HG02938 (cell line): ENCODE results near the gene ZFP1.

Source experiments
- ATAC-seq: cut with Tn5 transposase; IDR thresholded peaks from one replicate; pipeline ENCODE4 v1.9.1; 2021; ENCODE audit warnings: mild to moderate bottlenecking, moderate library complexity; ENCODE audit not compliant: unreplicated experiment

Gene ZFP1

GRCh38 chr16:75147968-75148310, 385 bp upstream of the ZFP1 start:
- ATAC-seq: no peak

- ATAC-seq: no peak
Measured at GRCh38 chr16:75151798-75152197, 3.5 kb downstream of the ZFP1 start.

- no peak for ATAC-seq
Measured at GRCh38 chr16:75152635-75153034, 4.3 kb downstream of the ZFP1 start.

DNA sequence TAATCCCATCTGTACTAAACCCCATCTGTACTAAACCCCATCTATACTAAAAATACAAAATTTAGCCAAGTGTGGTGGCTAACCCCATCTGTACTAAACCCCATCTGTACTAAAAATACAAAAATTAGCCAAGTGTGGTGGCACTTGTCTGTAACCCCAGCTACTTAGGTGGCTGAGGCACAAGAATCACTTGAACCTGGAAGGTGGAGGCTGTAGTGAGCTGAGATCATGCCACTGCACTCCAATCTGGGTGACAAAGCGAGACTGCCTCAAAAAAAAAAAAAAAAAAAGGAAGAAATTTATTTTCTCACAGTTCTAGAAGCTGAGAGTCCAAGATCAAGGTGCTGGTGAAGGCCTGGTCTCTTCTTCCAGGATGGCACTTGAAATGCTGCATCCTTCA, 12.1 kb downstream of the ZFP1 start:
- ATAC-seq: no peak

- ATAC-seq: no peak
Measured at GRCh38 chr16:75169899-75170405, 21.6 kb downstream of the ZFP1 start.

- ATAC-seq: no peak
Measured at GRCh38 chr16:75172578-75172977, 24.3 kb downstream of the ZFP1 start.

DNA sequence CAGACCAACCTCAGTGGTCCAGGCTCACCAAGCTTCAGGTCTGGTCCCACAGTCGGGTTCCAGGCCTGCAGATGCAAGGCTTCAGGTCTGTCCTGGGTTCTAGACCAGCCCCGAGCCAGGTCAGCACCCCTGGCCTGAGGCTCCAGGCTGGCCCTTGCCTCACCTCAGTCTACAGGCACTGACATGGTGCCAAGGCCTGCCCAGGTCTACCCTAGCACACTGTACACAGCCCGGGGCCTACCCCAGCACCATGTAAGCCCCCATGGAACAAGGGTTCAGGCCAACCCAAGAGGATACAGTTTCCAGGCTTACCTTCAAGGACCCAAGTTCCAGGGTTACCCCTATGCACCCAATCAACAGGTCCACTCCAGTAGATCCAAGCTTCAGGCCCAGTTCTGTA, 26.8 kb downstream of the ZFP1 start:
- ATAC-seq: no peak

- no peak for ATAC-seq
Measured at GRCh38 chr16:75176926-75177325, 28.6 kb downstream of the ZFP1 start.

DNA sequence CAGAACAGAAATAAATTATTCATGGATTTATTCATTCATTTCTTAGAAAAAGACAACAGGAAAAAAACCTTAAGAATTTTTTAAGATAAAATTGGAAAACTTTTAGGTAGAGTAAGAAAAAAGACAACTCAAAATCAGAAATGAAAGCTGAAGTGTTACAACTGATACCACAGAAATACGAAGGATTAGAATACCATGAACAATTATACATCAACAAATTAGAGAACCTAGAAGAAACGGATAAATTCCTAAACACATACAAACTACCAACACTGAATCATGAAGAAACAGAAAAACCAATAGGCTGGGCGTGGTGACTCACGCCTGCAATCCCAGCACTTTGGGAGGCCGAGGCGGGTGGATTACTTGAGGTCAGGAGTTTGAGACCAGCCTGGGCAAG, 30.9 kb downstream of the ZFP1 start:
- no peak for ATAC-seq

DNA sequence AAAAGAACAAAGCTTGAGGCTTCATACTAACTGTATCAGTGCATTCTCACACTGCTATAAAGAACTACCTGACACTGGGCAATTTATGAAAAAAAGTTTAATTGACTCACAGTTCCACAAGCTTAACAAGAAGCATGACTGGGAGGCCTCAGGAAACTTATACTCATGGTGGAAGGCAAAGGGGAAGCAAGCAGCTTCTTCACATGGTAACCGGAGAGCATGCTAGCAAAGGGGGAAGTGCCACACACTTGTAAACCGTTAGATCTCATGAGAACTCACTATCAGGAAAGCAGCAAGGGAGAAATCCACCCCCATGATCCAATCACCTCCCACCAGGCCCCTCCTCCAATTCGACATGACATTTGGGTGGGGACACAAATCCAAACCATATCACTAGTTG, 33.3 kb downstream of the ZFP1 start:
- ATAC-seq: no peak

- ATAC-seq: no peak
Measured at GRCh38 chr16:75188832-75189477, 40.6 kb downstream of the ZFP1 start.

DNA sequence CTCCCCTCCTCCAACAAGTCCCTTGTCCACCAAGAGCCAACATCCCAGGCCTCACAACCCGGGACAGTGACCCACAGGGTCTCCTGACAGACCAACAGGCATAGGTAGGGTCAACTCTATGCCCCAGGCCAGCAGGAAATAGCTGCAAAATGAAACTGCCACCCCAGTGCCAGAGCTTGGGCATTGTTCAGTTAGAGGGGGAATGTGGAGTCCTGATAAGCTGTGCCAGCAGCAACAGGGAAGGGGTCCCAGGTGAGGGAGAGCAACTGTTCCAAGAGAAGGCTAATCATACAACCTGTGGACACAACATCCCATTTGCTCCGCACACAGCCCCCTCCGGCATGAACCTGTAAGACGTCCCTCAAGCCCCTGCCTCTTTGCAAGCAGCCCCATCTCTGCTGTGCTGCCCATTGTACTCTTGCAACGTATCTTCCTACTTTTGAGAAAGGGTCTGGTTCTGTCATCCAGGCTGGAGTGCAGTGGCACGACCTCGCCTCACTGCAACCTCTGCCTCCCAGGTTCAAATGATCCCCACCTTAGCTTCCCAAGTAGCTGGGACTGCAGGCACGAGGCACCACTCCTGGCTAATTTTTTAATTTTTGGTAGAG, 41.4 kb downstream of the ZFP1 start:
- no peak for ATAC-seq

DNA sequence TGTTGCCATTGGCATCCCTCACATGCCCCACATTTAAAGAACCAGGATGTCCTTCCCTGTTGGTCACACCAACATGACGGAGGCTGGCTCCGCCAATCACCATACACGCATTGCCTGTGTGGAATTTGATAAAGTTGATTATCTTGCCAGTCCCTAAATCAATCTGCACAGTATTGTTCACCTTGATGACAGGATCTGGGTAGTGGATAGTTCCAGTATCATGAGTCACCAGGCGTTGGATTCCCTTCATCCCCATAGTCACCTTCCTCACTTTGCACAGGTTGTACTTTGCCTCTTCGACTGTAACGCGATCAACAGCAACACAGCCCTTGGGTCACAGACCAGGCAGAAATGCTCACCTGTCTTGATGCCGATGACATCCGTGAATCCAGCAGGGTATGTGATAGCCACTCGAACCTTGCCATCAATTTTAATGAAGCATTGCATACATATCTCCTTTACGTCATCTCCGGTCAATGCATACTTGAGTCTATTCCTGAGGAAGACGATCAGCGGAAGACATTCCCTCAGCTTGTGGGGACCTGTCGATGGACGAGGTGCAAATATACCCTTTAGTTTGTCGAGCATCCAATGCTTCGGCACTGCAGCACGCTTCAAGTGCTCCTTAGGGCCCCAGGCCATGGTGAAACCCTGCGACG, 44.4 kb downstream of the ZFP1 start:
- ATAC-seq: no peak

DNA sequence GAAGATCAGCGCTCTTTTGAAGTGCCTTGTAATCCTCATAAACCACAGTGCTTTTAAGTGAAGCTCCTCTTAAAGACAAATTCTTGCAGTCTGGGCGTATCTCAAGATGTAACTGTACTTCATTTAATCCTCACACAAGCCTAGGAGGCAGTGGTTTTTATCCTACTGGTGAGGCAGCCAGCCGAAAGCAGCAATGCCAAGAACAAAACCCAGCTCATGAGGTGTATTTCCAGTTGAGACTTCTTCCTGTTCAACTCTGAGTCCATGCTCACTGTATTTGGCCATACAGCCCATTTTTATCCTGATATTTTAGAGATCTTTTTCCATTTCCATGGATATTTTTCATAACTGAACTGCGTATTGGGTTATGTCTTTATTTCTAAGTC, 44.9 kb downstream of the ZFP1 start:
- no peak for ATAC-seq

DNA sequence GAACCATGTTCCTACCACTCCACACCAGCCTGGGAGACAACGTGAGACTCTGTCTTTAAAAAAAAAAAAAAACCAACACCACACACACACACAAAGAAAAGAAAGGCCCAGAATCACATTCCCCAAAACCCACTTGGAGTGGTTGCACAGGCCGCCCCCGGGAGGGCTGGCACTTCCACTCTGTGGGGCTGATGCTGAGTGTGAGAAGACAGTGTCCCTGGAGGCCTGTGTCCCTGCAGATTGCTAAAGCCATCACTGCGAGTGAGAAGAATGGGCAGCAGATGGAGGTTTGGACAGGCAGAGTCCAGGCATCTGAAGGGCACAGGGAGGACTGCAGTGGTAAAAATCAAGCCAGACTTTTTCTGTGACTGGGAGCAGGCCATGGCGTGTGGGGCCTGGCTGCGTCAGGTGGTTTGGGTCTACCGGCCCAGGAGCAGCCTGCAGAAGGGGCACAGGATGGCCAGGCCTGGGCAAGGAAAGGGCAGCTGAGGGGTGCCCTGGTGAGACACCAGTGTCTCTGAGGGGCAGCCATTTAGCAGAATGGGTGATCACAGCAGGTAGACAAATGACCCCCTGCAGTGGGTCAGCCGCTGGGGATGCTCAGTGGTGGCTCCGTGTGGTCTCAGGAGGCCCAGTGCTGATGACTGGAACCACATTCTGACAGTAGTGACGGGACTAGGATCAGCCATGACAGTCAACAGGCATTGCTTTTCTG, 45.6 kb downstream of the ZFP1 start:
- ATAC-seq: no peak

GRCh38 chr16:75195811-75196790, 47.8 kb downstream of the ZFP1 start:
- no peak for ATAC-seq

- ATAC-seq: no peak
Measured at GRCh38 chr16:75196836-75197235, 48.5 kb downstream of the ZFP1 start.

GRCh38 chr16:75197522-75198134, 49.3 kb downstream of the ZFP1 start:
- no peak for ATAC-seq

DNA sequence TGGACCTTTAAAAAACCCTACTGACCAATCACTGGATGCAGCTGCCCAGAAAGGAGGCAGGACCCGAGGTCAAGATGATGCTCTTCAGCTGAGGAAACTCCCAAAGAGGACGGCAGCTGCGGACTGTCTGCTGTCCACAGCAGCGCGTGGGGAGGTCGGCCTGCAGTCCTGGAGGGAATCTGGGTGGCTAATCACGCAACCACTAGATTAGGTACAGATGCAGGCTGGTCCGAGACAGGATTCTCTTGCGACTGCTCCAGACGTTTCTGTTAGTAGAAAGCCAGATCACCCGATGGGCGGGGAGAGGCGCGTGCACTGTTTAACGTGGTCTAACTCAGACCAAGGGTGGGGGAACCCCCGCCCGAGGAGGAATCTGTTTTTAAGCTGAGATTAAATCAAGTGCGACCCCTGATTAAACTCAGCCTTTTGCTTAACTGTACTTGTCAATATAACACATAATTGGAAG, 49.8 kb downstream of the ZFP1 start:
- ATAC-seq: no peak

DNA sequence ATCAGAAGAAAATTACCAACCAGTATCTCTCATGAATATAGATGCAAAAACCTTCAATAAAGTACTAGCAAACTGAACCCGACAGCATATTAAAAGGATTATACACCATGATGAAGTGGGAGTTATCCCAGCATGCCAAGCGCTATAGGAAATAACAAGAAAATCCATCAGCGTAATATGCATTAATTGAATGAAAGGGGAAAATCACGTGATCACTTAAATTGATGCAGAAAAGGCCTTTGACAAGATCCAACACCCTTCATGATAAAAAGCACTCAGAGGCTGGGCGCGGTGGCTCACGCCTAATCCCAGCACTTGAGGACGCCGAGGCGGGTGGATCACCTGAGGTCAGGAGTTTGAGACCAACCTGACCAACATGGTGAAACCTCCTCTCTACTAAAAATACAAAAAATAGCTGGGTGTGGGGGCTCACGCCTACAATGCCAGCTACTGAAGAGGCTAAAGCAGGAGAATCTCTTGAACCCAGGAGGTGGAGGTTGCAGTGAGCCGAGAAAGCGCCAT, 53.8 kb downstream of the ZFP1 start:
- no peak for ATAC-seq
